Choroid plexus epithelial cell (primary cell): ENCODE results near the gene ATF6.
"Not testable (repeated sequence)": the region's sequence is repeated elsewhere in the genome, so short reads cannot be mapped to it uniquely, and the experiment has no call there.

ENCODE experiments used
- DNase-seq: peaks from one replicate; pipeline ENCODE4 v3.0.0-alpha.2; 2010; ENCODE audit warnings: low read depth
- H3K4me3 ChIP-seq: 2 replicates; pipeline ENCODE4 v1.5.1; 2011; ENCODE audit warnings: low read depth, mild to moderate bottlenecking, control low read depth, low read length, moderate library complexity
- CTCF ChIP-seq: conservative IDR thresholded peaks from 2 replicates; pipeline ENCODE4 v1.5.1; 2011; ENCODE audit warnings: low read depth, mild to moderate bottlenecking, control low read depth, inconsistent platforms, low read length, moderate library complexity

Gene ATF6

GRCh38 chr1:161747801-161748200 is 18.3 kb upstream of the ATF6 start:
- DNase-seq, result no peak
- no peak for TF ChIP-seq CTCF
- H3K4me3 ChIP-seq, result no peak overlapping the region

DNA sequence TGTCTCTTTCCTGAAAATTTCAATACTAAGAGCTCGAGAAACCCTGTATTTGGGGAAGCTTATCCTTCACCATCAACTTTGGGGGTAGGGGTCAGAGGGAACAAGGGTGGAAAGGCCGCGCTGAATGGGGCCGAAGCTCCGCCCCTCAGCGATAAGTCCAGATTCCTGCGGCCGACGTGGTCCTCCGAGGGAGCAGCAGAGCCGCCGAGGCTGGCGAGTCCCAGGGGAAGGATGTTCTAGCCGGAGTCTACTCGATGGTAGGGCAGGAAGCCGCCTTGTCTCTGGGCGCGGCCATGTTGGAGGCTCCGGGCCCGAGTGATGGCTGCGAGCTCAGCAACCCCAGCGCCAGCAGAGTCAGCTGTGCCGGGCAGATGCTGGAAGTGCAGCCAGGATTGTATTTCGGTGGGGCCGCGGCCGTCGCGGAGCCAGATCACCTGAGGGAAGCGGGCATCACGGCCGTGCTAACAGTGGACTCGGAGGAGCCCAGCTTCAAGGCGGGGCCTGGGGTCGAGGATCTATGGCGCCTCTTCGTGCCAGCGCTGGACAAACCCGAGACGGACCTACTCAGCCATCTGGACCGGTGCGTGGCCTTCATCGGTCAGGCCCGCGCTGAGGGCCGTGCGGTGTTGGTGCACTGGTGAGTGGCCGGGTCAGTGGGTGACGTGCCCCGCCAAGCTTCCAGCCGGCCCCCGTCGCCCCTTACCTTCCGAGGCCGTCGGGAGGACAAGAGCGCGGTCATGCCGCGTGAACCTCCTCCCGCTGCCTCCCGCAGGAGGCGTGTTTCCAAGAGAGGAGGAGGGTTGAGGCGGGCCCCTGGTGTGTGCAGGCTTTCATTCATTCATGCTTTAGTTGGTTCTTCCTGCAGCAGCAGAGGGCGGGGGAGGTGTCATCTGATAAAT is 16.4 kb upstream of the ATF6 start, which contains the start of gene DUSP12:
TSS of gene DUSP12 (plus strand) at position 278 of the 899 bp plus-strand sequence. CDS start at position 294, 16 bp downstream.
- TF ChIP-seq CTCF, result peak; percentile 30

GRCh38 chr1:161763522-161764098 is 2.5 kb upstream of the ATF6 start:
- peak; percentile 71 for TF ChIP-seq CTCF
- DNase-seq, result peak; percentile 47
- H3K4me3 ChIP-seq, result no peak overlapping the region

More for the DNA sequence above, 16.4 kb upstream of the ATF6 start, which contains the start of gene DUSP12:
- peak within 1 kb of the TSS; percentile 99 for H3K4me3 ChIP-seq
- peak; percentile 97 for DNase-seq

DNA sequence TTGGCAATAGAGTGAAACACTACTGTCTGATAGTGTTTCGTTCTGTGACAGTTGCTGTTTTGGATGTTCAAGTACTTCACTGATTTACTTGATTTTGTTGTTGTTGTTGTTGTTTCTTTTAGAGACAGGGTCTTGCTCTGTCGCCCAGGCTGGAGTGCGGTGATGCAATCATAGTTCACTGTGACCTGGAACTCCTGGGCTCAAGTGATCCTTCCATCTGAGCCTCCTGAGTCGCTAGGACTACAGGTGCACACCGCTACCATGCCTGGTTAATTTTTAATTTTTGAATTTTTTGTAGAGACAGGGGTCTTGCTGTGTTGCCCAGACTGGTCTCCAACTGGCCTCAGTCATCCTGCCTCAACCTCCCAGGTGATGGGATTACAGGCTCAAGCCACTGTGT is 2.3 kb downstream of the ATF6 start:
- no peak overlapping the region for H3K4me3 ChIP-seq
- TF ChIP-seq CTCF, result no peak
- DNase-seq, result no peak

DNA sequence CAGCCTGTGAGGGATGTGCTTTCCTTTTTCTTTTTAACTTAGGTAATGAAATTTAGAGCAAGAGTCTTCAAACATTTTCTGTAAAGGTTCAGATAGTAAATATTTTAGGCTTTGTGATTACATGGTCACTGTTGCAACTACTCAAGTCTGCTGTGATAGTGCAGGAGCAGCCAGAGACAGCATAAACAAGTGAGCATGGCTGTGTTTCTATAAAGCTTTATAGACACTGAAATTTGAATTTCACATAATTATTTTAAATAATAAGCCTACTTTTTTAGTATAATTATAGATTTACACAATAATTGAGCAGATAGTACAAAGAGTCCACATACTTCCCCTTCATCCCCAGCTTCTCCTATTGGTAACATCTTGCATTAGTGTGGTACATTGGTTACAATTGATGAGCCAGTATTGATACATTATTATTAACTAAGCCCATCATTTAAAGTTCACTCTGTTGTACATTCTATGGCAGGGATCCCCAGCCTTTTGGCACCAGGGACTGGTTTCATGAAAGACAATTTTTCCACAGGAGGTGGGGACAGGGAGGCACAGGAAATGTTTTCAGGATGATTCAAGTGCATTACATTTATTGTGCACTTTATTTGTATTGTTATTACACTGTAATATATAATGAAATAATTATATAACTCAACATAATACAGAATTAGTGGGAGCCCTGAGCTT is 3.0 kb downstream of the ATF6 start:
- DNase-seq, result peak; percentile 13
- TF ChIP-seq CTCF, result no peak
- H3K4me3 ChIP-seq, result no peak overlapping the region

DNA sequence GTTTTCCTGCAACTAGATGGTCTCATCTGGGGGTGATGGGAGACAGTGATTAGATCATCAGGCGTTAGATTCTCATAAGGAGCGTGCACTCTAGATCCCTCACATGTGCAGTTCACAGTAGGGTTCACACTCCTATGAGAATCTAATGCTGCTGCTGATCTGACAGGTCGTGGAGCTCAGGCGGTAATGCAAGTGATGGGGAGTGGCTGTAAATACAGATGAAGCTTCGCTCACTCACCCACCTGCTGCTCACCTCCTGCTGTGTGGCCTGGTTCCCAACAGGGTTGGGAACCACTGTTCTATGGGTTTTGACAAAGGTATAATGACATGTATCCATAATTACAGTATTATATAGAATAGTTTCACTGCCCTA is 3.5 kb downstream of the ATF6 start:
- not testable (repeated sequence) for DNase-seq

DNA sequence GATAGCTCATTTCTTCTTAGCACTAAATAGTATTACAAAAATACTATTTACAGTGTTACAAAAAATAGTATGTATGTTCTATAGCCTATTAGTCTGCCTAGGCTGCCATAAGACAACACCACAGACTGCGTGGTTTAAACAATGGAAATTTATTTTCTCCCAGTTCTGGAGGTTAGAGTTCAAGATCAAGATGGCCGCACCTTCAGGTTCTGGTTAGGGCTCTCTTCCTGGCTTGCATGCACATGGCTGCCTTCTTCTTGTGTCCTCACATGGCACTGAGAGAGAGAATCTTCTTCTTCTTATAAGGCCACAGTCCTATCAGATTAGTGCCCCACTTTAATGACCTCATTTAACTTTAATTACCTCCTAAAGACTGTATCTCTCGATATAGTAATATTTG is 4.1 kb downstream of the ATF6 start:
- H3K4me3 ChIP-seq, result no peak overlapping the region
- no peak for TF ChIP-seq CTCF
- no peak for DNase-seq

More for the DNA sequence above, 3.5 kb downstream of the ATF6 start:
- H3K4me3 ChIP-seq, result not testable (repeated sequence)
